SK-N-SH (cell line): ENCODE measurements around the gene SERPINA9. TPM values are rescaled to one million over a fixed set of nuclear protein-coding genes. Genes with fewer than 3 reads are reported as not detected.

Experiments used
- CTCF ChIA-PET: fragments of 300-600, 350-600 bp; formaldehyde crosslinking; extraction: SDS; loops from one replicate; lab custom pipeline; 2021; lab: Yijun Ruan, JAX
- POLR2A ChIA-PET: fragments of 350-600 bp; sonication (Branson Sonifier 250); formaldehyde crosslinking; extraction: SDS; loops from one replicate; lab custom pipeline; 2020; ENCODE audit warnings: antibody characterized with exemption, inconsistent platforms; lab: Yijun Ruan, JAX
- DNase-seq: peaks from one replicate; pipeline ENCODE4 v3.0.0; 2012
- H2AFZ ChIP-seq: fragments of 200-600 bp; sonication (generic); 2 replicates; pipeline ENCODE4 v1.8.1; 2016; ENCODE audit warnings: antibody characterized with exemption, mild to moderate bottlenecking, low read depth
- H3F3A ChIP-seq: fragments of 200-600 bp; sonication (generic); replicated peaks from 2 replicates; pipeline ENCODE3; 2016; ENCODE audit warnings: antibody characterized with exemption, mild to moderate bottlenecking; ENCODE audit not compliant: insufficient read depth
- H3K27ac ChIP-seq, 2 experiments: fragments of 200-500 bp in 1 of 2; fragments of 200-600 bp in 1 of 2; sonication (Bioruptor generic) in 1 of 2; sonication (generic), shearing (Covaris generic) in 1 of 2; 2 replicates each; pipeline versions ENCODE4 v1.5.1 to v1.6.1; 2014 to 2016; ENCODE audit warnings: low read depth in 2 of 2, inconsistent platforms in 1 of 2, low read length in 1 of 2, mild to moderate bottlenecking in 1 of 2, mixed read lengths in 1 of 2
- H3K27me3 ChIP-seq: fragments of 200-600 bp; sonication (generic), shearing (Covaris generic); 2 replicates; pipeline ENCODE4 v1.6.1; 2016; ENCODE audit warnings: mixed run types; ENCODE audit not compliant: insufficient read depth
- H3K36me3 ChIP-seq, 2 experiments: fragments of 200-500 bp in 1 of 2; fragments of 200-600 bp in 1 of 2; sonication (Bioruptor generic) in 1 of 2; sonication (generic) in 1 of 2; replicated peaks in 1 of 2; 2 replicates each; pipeline versions ENCODE3 to v1.5.1; 2014 to 2016; ENCODE audit warnings: low read length in 1 of 2, mild to moderate bottlenecking in 1 of 2; ENCODE audit not compliant: insufficient read depth in 2 of 2, control insufficient read depth in 1 of 2
- H3K4me1 ChIP-seq, 2 experiments: fragments of 200-500 bp in 1 of 2; fragments of 200-600 bp in 1 of 2; sonication (Bioruptor generic) in 1 of 2; sonication (generic), shearing (Covaris generic) in 1 of 2; 2 replicates each; pipeline versions ENCODE4 v1.5.1 to v1.6.1; 2014 to 2016; ENCODE audit warnings: low read depth in 1 of 2, low read length in 1 of 2, mixed run types in 1 of 2; ENCODE audit not compliant: insufficient read depth in 2 of 2, control insufficient read depth in 1 of 2
- H3K4me2 ChIP-seq: fragments of 200-600 bp; sonication (generic), shearing (Covaris generic); 2 replicates; pipeline ENCODE4 v1.6.1; 2017; ENCODE audit warnings: mixed run types
- H3K4me3 ChIP-seq, 2 experiments: fragments of 200-500 bp in 1 of 2; fragments of 200-600 bp in 1 of 2; sonication (Bioruptor generic) in 1 of 2; sonication (generic), shearing (Covaris generic) in 1 of 2; 2 replicates each; pipeline versions ENCODE4 v1.5.1 to v1.8.1; 2014 to 2016; ENCODE audit warnings: low read depth in 2 of 2, inconsistent platforms in 1 of 2, low read length in 1 of 2, mild to moderate bottlenecking in 1 of 2, mixed read lengths in 1 of 2, moderate library complexity in 1 of 2
- H3K79me2 ChIP-seq: fragments of 200-600 bp; sonication (generic); 2 replicates; pipeline ENCODE4 v1.8.1; 2017; ENCODE audit warnings: mild to moderate bottlenecking; ENCODE audit not compliant: insufficient read depth
- H3K9ac ChIP-seq: fragments of 200-600 bp; sonication (generic); 2 replicates; pipeline ENCODE4 v1.6.1; 2017; ENCODE audit warnings: mixed run types
- H3K9me2 ChIP-seq: fragments of 200-600 bp; sonication (generic); 2 replicates; pipeline ENCODE4 v1.6.1; 2017; ENCODE audit warnings: mixed run types
- H3K9me3 ChIP-seq: fragments of 200-600 bp; sonication (generic); 2 replicates; pipeline ENCODE4 v1.6.1; 2017; ENCODE audit warnings: mixed run types, mild to moderate bottlenecking, moderate library complexity
- H4K20me1 ChIP-seq: fragments of 200-600 bp; sonication (generic); 2 replicates; pipeline ENCODE4 v1.6.1; 2017; ENCODE audit warnings: mild to moderate bottlenecking, mixed run types; ENCODE audit not compliant: insufficient read depth
- CHD2 ChIP-seq: fragments of 150-350 bp; IDR thresholded peaks from 2 replicates; pipeline ENCODE4 v1.6.1; 2018; ENCODE audit warnings: low read length; ENCODE audit not compliant: partially characterized antibody
- CTCF ChIP-seq: fragments of 200-600 bp; sonication (generic); IDR thresholded peaks from 2 replicates; pipeline ENCODE4 v1.6.1; 2017; ENCODE audit warnings: antibody characterized with exemption, mild to moderate bottlenecking, moderate library complexity
- EP300 ChIP-seq, 2 experiments: IDR thresholded peaks; 2 replicates each; pipeline versions ENCODE4 v1.4.0 to v1.6.1; 2012; ENCODE audit warnings: borderline replicate concordance in 1 of 2, low read depth in 1 of 2, low read length in 1 of 2
- EZH2phosphoT487 ChIP-seq: fragments of 200-600 bp; sonication (generic); IDR thresholded peaks from 2 replicates; pipeline ENCODE4 v1.6.1; 2017; ENCODE audit warnings: low read depth, mixed run types, mild to moderate bottlenecking, antibody characterized with exemption, moderate library complexity, borderline replicate concordance
- FOSL2 ChIP-seq: IDR thresholded peaks from 2 replicates; pipeline ENCODE4 v1.4.0; 2012; ENCODE audit warnings: low read depth, mild to moderate bottlenecking, moderate library complexity, borderline replicate concordance
- FOXJ3 ChIP-seq: sonication (generic); formaldehyde crosslinking; IDR thresholded peaks from 2 replicates; pipeline ENCODE4 v1.5.1; 2020; ENCODE audit warnings: mild to moderate bottlenecking, missing genetic modification reagents
- GATA2 ChIP-seq: sonication (generic); formaldehyde crosslinking; IDR thresholded peaks from 2 replicates; pipeline ENCODE4 v1.5.0; 2020; ENCODE audit warnings: mild to moderate bottlenecking, missing genetic modification reagents
- IRF3 ChIP-seq: fragments of 150-350 bp; IDR thresholded peaks from 2 replicates; pipeline ENCODE4 v1.6.1; 2016; ENCODE audit warnings: mild to moderate bottlenecking, low read depth, low read length
- MXI1 ChIP-seq: IDR thresholded peaks from 2 replicates; pipeline ENCODE4 v1.6.1; 2012; ENCODE audit warnings: mild to moderate bottlenecking, low read depth, low read length, improper control_type of control experiment
- POLR2AphosphoS5 ChIP-seq: IDR thresholded peaks from 2 replicates; pipeline ENCODE4 v1.6.1; 2012; ENCODE audit warnings: low read depth, low read length
- RAD21 ChIP-seq: IDR thresholded peaks from 2 replicates; pipeline ENCODE4 v1.6.1; 2012; ENCODE audit warnings: mild to moderate bottlenecking, low read length
- RCOR1 ChIP-seq: fragments of 150-350 bp; IDR thresholded peaks from 2 replicates; pipeline ENCODE4 v1.6.1; 2017; ENCODE audit warnings: antibody characterized with exemption, low read length
- RFX5 ChIP-seq: IDR thresholded peaks from 2 replicates; pipeline ENCODE4 v1.6.1; 2012; ENCODE audit warnings: mild to moderate bottlenecking, improper control_type of control experiment, low read length
- TAF1 ChIP-seq: IDR thresholded peaks from 2 replicates; pipeline ENCODE4 v1.6.1; 2012; ENCODE audit warnings: low read depth, mild to moderate bottlenecking, low read length, moderate library complexity, borderline replicate concordance
- TCF12 ChIP-seq: IDR thresholded peaks from 2 replicates; pipeline ENCODE4 v1.4.0; 2012
- TEAD4 ChIP-seq: IDR thresholded peaks from 2 replicates; pipeline ENCODE4 v1.4.0; 2012; ENCODE audit warnings: mild to moderate bottlenecking, borderline replicate concordance; ENCODE audit not compliant: insufficient read depth
- USF2 ChIP-seq: fragments of 150-350 bp; IDR thresholded peaks from 2 replicates; pipeline ENCODE4 v1.6.1; 2017; ENCODE audit warnings: antibody characterized with exemption, low read length, low read depth, borderline replicate concordance
- WGBS: methylation state at CpG from one replicate; pipeline ENCODE4 v1.1.6; 2017; ENCODE audit warnings: low lambda C conversion rate; 5-methylcytosine and 5-hydroxymethylcytosine counted together
- polyA plus RNA-seq, 3 experiments: library from polyadenylated mRNA; depleted of rRNA; stranded (reverse); fragments of >200 nt; gene quantifications; 2 replicates each; pipeline ENCODE4 v1.2.3, GENCODE V29; 2012

SERPINA9 gene
- polyA plus RNA-seq, 1 of the 3 experiments (the other 2 are of a cell fraction): not detected

DNA sequence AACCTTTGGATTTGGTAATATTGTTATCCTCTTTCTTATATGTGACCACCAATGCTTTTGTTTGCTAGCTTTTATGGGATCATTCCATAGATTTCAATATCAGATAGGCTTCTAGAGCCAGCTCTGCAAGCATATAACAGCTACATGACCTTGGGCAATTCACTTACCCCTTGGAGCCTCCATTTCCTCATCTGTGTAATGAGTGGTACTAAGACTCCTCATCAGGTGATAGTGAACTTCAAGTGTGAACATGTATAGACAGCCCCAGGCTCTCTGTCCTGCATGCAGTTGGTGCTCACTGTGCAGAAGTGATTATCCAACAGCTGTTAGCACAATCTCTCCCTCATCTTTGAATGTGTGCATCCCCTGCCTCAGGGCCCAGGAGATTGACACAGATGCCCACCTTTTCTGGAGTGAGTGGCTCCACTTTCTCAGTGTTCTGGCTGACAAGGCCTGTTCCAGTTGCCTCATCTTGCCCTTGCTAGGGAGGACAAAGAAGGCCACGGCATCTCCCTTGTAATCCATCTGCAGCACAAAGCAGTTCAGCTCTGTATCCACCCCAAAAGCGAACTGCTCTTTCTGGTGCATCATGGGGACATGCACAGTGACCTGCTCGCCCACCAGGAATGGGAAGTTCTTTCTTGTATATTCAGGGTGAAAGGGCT is 9.2 kb downstream of the SERPINA9 start:
- ChIA-PET CTCF (interaction anchor here (1.6 to 2.6 kb wide), 2 partner anchors 19 to 20 kb away, joined by 7 to 9 read pairs; no protein-coding TSS in a partner anchor), POLR2A (no interaction called here)
- Histone ChIP-seq H3K36me3 (no peaks in the 10 kb centered on the region), H2AFZ (no peak overlapping the region), H3K9me2 (no peaks in the 10 kb centered on the region), H3K9me3 (no peaks in the 10 kb centered on the region), H3K4me2 (no peak overlapping the region), H3K9ac (no peak overlapping the region), H3K27me3 (peaks cover 21% of the 10 kb centered on the region; the same call in 1 of the 2 replicates), H3K4me3 (no peak overlapping the region), H3K79me2 (no peaks in the 10 kb centered on the region), H3F3A (no peaks in the 10 kb centered on the region), H3K27ac (no peak overlapping the region), H3K4me1 (no peaks in the 10 kb centered on the region), H4K20me1 (no peaks in the 10 kb centered on the region)
- 20% methylated on average over 3 of the region's 3 CpGs for WGBS
- TF ChIP-seq IRF3 (no peak), FOXJ3 (no peak), CHD2 (no peak), CTCF (no peak), TCF12 (no peak)
- DNase-seq: no peak

- H3K4me3 ChIP-seq: no peak overlapping the region
- H4K20me1 ChIP-seq: no peaks in the 10 kb centered on the region
- ChIA-PET CTCF (interaction anchor here (1.2 to 1.4 kb wide), 2 partner anchors 20 to 31 kb away, joined by 3 read pairs; no protein-coding TSS in a partner anchor), POLR2A (no interaction called here)
- WGBS: 12% methylated on average over 5 of the region's 5 CpGs
- no peak for DNase-seq
- H3F3A ChIP-seq: no peaks in the 10 kb centered on the region
- H3K4me1 ChIP-seq: no peaks in the 10 kb centered on the region
- no peak overlapping the region for H3K9ac ChIP-seq
- no peak overlapping the region for H3K27ac ChIP-seq
- no peaks in the 10 kb centered on the region for H3K79me2 ChIP-seq
- no peak overlapping the region for H3K4me2 ChIP-seq
- no peaks in the 10 kb centered on the region for H3K36me3 ChIP-seq
- peaks cover 21% of the 10 kb centered on the region; the same call in 1 of the 2 replicates for H3K27me3 ChIP-seq
- H3K9me3 ChIP-seq: no peaks in the 10 kb centered on the region
- no peak overlapping the region for H2AFZ ChIP-seq
- H3K9me2 ChIP-seq: no peaks in the 10 kb centered on the region
- TF ChIP-seq USF2 (no peak), FOSL2 (no peak), RCOR1 (no peak), RAD21 (no peak), TCF12 (no peak), RFX5 (no peak), GATA2 (CRISPR knock-in tag) (no peak), MXI1 (no peak), TAF1 (no peak), FOXJ3 (no peak), CTCF (no peak), EP300 (IDR thresholded peaks at IDR 0.05; ENCODE audit: borderline replicate concordance in 1 of 2, low read depth in 1 of 2, low read length in 1 of 2) (no peak), EZH2phosphoT487 (no peak), POLR2AphosphoS5 (no peak), TEAD4 (no peak)
These were observed 11.0 kb downstream of the SERPINA9 start for GRCh38 chr14:94465042-94465441.
